A673 (cell line): ENCODE measurements around the gene SH3GL2. TPM values are rescaled to one million over a fixed set of nuclear protein-coding genes. Genes with fewer than 3 reads are reported as not detected.

Experiments used
- BruUV-seq: library from RNA; stranded (reverse); fragments of 400-500 nt; replicated peaks from 2 replicates; lab custom pipeline; 2021; lab: Mats Ljungman, UMichigan
- CTCF ChIA-PET: fragments of 300-600 bp; sonication (Branson Sonifier 250); formaldehyde crosslinking; loops from one replicate; lab custom pipeline; 2022; ENCODE audit warnings: antibody characterized with exemption; lab: Charles Lee
- POLR2A ChIA-PET: fragments of 300-600 bp; sonication (Branson Sonifier 250); formaldehyde crosslinking; loops from one replicate; lab custom pipeline; 2022; ENCODE audit warnings: antibody characterized with exemption; ENCODE audit not compliant: low non-redundant PET; lab: Charles Lee
- DNase-seq: peaks from one replicate; pipeline ENCODE4 v3.0.0-alpha.2; 2015; ENCODE audit warnings: low spot score
- H3K27ac ChIP-seq: fragments of 200-600 bp; sonication (generic); 2 replicates; pipeline ENCODE4 v1.5.1; 2016; ENCODE audit warnings: mixed run types, low read depth, mild to moderate bottlenecking, mixed read lengths, antibody characterized with exemption, low read length; ENCODE audit not compliant: poor library complexity, severe bottlenecking
- H3K27me3 ChIP-seq: fragments of 200-600 bp; sonication (generic); replicated peaks from 2 replicates; pipeline ENCODE4 v1.6.1; 2017; ENCODE audit warnings: mixed run types, low read depth, mild to moderate bottlenecking, mixed read lengths, antibody characterized with exemption, low read length; ENCODE audit not compliant: insufficient read depth, poor library complexity
- H3K36me3 ChIP-seq: fragments of 200-600 bp; sonication (generic); 2 replicates; pipeline ENCODE4 v1.6.1; 2016; ENCODE audit warnings: mixed run types, mild to moderate bottlenecking, mixed read lengths, antibody characterized with exemption, low read length; ENCODE audit not compliant: insufficient read depth, poor library complexity, severe bottlenecking
- H3K4me1 ChIP-seq: fragments of 200-600 bp; sonication (generic); 2 replicates; pipeline ENCODE4 v1.6.1; 2017; ENCODE audit warnings: mixed run types, mild to moderate bottlenecking, mixed read lengths, antibody characterized with exemption, low read length; ENCODE audit not compliant: insufficient read depth, poor library complexity, severe bottlenecking
- H3K4me3 ChIP-seq: fragments of 200-600 bp; sonication (generic); 2 replicates; pipeline ENCODE4 v1.5.1; 2016; ENCODE audit warnings: low read depth, mixed run types, mild to moderate bottlenecking, mixed read lengths, low read length; ENCODE audit not compliant: poor library complexity, severe bottlenecking
- H3K9me3 ChIP-seq: fragments of 200-600 bp; sonication (generic); 2 replicates; pipeline ENCODE4 v1.6.1; 2016; ENCODE audit warnings: mixed run types, low read depth, mild to moderate bottlenecking, mixed read lengths, antibody characterized with exemption, low read length; ENCODE audit not compliant: poor library complexity, severe bottlenecking
- EZH2 ChIP-seq: fragments of 200-600 bp; sonication (generic); IDR thresholded peaks from 2 replicates; pipeline ENCODE4 v1.6.1; 2017; ENCODE audit warnings: borderline replicate concordance, low read depth, mild to moderate bottlenecking, mixed read lengths, antibody characterized with exemption, low read length; ENCODE audit not compliant: poor library complexity, severe bottlenecking
- intact Hi-C: fragments of 100-400 bp; cut with micrococcal nuclease; formaldehyde crosslinking; loops from one replicate; pipeline ENCODE4 v1.10.0; 2022; ENCODE audit not compliant: unreplicated experiment
- total RNA-seq: library from RNA; stranded (reverse); gene quantifications from 2 replicates; pipeline ENCODE4 v1.2.3, GENCODE V29; 2021
- TF ChIP-seq, protein P1 (sequence below): fragments of 300-800, 200-600 bp; sonication (generic); conservative IDR thresholded peaks from 2 replicates; pipeline ENCODE4 v1.5.1; 2017; ENCODE audit warnings: low read depth, mild to moderate bottlenecking, antibody characterized with exemption, low read length, moderate library complexity, mixed read lengths

The SH3GL2 gene
- total RNA-seq, 1 experiment from 2014 or later: not detected

DNA sequence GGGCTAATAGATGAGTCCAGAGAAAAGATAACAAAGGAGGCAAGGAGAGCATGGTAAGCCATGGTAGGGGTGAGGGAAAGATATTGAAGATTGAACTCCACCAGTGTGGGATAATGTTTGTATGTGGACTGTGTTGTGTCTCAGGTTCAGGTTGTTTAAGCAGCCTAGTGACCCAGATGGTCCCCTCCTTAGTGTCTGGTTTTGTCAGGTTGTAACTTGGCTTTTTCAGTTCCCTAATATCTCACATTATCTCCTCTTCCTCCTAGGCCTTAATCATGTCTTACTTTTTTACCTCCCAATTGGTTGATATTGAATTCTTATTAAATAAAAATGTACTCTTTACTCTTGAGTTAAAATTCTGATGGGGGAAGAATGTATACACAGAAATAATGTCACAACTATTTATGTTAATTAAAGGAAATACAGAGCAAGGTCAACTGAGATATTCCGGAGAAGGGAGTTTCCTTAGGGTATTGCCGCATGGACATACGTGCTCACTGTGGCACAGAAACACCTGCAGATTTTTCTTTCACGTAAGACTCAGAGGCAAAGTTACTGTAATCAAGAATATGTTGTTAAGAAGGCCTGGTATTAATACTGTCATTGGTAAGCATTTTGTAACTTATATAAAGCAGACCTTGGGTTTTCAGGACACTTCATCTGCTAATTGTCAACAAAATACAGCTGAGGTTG, 23.4 kb upstream of the SH3GL2 start:
- H3K4me3 ChIP-seq: no peak overlapping the region
- peaks cover 1% of the 10 kb centered on the region for H3K27me3 ChIP-seq
- H3K9me3 ChIP-seq: no peaks in the 10 kb centered on the region
- ChIA-PET POLR2A (no interaction called here), CTCF (no interaction called here)
- DNase-seq: no peak
- BruUV-seq: no TSS peak
- H3K4me1 ChIP-seq: no peaks in the 10 kb centered on the region
- TF ChIP-seq, protein P1, sequence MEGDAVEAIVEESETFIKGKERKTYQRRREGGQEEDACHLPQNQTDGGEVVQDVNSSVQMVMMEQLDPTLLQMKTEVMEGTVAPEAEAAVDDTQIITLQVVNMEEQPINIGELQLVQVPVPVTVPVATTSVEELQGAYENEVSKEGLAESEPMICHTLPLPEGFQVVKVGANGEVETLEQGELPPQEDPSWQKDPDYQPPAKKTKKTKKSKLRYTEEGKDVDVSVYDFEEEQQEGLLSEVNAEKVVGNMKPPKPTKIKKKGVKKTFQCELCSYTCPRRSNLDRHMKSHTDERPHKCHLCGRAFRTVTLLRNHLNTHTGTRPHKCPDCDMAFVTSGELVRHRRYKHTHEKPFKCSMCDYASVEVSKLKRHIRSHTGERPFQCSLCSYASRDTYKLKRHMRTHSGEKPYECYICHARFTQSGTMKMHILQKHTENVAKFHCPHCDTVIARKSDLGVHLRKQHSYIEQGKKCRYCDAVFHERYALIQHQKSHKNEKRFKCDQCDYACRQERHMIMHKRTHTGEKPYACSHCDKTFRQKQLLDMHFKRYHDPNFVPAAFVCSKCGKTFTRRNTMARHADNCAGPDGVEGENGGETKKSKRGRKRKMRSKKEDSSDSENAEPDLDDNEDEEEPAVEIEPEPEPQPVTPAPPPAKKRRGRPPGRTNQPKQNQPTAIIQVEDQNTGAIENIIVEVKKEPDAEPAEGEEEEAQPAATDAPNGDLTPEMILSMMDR: no peak
- H3K36me3 ChIP-seq: no peaks in the 10 kb centered on the region
- no peak overlapping the region for H3K27ac ChIP-seq
- intact Hi-C loops: no loop called here

DNA sequence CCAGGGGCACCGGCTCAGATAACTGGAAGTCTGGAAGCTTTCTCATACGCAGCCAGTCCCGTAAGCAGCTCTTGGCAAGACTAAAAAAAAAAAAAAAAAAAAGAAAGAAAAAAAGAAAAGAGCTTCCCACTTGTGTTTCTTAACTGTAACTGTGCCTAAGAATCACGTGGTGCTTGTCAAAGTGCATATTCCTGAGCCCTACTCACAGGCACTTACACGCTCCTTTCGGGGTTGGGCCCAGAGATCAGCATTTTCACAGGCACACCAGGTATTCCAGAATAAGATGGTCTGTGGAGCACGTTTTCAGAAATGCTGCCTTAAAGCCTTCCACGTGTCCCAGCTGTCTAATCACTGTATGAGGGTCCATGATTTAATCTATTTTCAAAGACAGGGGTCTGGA, 22.6 kb upstream of the SH3GL2 start:
- Histone ChIP-seq H3K36me3 (no peaks in the 10 kb centered on the region), H3K9me3 (no peaks in the 10 kb centered on the region), H3K27ac (no peak overlapping the region), H3K27me3 (peaks cover 3% of the 10 kb centered on the region), H3K4me1 (no peaks in the 10 kb centered on the region), H3K4me3 (no peak overlapping the region)
- CTCF ChIA-PET: no interaction called here
- intact Hi-C loops: no loop called here
- BruUV-seq: no TSS peak
- TF ChIP-seq EZH2: no peak
- TF ChIP-seq, protein P1: no peak
- POLR2A ChIA-PET: no interaction called here
- no peak for DNase-seq

DNA sequence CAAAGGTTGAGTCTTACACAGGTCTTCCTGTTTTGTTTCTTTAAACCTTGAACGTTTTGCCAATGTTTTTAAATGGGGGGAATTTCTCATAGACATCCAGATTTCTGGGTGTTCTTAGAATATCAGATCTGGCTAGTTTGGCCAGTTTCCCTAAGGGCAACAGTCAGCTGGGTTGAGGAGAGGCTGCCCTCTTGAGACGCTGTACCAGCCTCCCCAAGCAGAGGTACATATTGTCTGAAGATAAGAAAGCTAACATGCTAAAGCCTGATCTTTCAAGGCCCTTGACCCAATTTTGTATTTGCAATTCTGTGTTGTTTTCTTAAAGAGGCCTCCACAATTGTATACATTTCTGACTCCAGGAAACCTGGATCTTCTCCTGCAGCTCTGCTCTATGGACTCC, 21.9 kb upstream of the SH3GL2 start:
- POLR2A ChIA-PET: no interaction called here
- no peak for DNase-seq
- no peak for TF ChIP-seq EZH2
- TF ChIP-seq, protein P1: no peak
- intact Hi-C loops: no loop called here
- Histone ChIP-seq H3K27ac (no peak overlapping the region), H3K9me3 (no peaks in the 10 kb centered on the region), H3K27me3 (peaks cover 3% of the 10 kb centered on the region), H3K4me1 (no peaks in the 10 kb centered on the region), H3K36me3 (no peaks in the 10 kb centered on the region), H3K4me3 (no peak overlapping the region)
- CTCF ChIA-PET: no interaction called here
- BruUV-seq: no TSS peak
